DMS 273 (cell line): ENCODE results near the gene GPR156.
"Not testable (repeated sequence)": the region's sequence is repeated elsewhere in the genome, so short reads cannot be mapped to it uniquely, and the experiment has no call there.

Source experiments
- DNase-seq: peaks from one replicate; lab custom pipeline; 2025; ENCODE audit not compliant: unreplicated experiment; lab: John Stamatoyannopoulos, UW

The GPR156 gene

DNA sequence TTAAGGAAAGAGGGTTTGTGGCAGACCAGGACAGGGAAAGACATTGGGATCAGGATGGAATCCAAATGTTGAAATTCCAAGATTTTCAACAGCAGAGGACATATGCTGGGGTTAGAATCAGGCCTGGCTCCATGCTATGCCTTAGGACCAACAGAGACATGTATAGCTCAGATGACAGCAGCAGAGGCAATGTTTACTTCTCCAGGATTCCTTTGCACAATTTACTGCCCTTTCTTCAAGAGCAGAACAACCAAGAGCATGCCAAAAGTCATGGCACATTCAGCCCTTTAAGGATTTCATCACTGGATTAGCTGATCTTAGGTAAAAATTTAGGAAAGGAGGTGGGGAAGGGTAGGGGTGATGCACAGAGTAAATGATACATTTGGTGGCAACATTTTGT, 121.2 kb downstream of the GPR156 start:
- DNase-seq: no peak

DNA sequence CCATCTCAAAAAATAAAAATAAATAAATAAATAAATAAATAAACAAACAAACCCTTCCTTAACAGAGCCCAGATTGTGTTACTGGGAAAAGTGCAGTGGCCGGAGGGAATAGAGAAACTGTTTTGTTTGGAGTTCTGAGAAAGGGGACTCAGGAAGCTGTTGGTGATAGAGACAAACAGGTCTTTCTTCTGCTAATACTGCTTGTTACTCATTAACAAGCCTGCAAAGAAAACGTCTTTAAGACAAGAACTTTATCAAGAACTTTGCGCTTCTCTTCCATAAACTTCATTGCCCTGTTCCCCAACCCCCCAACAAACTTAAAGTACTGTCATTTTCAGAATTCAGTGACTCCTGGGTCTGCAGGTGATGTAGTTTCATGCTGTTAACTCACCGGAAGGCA, 122.0 kb downstream of the GPR156 start:
- DNase-seq: no peak

- no peak for DNase-seq
Measured at GRCh38 chr3:120162400-120162799, 122.6 kb downstream of the GPR156 start.

DNA sequence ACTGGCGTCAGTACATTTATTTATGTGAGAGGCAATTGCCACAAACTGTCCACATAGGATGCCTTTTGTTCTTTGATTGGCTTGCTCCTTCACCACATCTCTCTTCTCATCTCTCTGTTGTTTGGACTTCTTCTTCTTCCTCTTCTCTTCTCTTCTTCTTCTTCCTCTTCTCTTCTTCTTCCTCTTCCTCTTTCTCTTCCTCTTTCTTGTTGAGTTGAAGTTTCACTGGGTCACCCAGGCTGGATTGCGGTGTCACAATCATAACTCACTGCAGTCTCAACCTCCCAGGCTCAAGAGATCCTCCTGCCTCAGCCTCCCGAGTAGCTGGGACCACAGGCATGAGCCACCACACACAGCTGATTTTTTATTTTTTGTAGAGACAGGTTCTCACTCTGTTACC, 123.1 kb downstream of the GPR156 start:
- no peak for DNase-seq

- peak; percentile 82 for DNase-seq
Measured at GRCh38 chr3:120160050-120160449, 125.0 kb downstream of the GPR156 start.

- no peak for DNase-seq
Measured at GRCh38 chr3:120157681-120158080, 127.3 kb downstream of the GPR156 start.

- no peak for DNase-seq
Measured at GRCh38 chr3:120157113-120157512, 127.9 kb downstream of the GPR156 start.

GRCh38 chr3:120156699-120157098, 128.3 kb downstream of the GPR156 start:
- DNase-seq: no peak

- not testable (repeated sequence) for DNase-seq
Measured at GRCh38 chr3:120155694-120156093, 129.3 kb downstream of the GPR156 start.

- DNase-seq: no peak
Measured at GRCh38 chr3:120155108-120155507, 129.9 kb downstream of the GPR156 start.

DNA sequence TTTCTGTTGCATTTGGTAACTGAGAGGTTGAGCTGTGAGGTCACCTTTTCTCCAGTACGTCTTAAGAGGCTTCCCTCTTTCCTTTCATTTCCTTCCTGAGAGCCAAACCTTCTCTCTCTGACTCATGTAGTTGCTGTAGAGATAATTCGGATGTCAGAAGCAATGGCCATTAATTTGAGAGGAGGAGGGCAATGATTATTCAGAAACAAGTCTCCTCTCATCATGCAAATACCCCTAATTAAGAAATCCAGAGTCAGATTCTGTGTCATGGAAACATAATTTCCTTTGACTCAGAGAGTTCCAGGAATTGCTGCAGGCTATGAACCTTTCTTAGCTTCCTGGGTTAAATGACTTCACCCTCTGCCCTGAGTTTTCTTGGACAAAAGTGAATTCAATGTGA, 131.7 kb downstream of the GPR156 start:
- DNase-seq: no peak

DNA sequence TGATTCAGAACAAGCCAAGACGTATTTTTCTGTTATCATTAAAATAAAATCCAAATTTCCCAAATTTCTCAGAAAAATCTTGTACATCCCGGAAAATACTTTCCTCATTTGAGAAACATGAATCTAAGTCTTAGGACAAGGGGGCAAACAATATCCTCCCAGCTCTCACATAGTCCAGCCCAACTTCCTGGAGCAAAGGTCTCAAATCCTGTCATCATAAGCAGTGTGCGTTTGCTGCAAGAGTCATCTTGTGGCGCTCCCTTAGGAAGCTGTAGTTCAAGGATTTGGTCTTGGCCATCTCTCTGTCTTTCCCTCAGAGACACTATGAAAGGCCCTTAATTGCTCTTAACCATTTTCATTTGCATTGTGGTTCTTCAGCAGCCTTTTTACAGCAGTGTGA, 133.2 kb downstream of the GPR156 start:
- no peak for DNase-seq

- no peak for DNase-seq
Measured at GRCh38 chr3:120148187-120148949, 136.7 kb downstream of the GPR156 start.

DNA sequence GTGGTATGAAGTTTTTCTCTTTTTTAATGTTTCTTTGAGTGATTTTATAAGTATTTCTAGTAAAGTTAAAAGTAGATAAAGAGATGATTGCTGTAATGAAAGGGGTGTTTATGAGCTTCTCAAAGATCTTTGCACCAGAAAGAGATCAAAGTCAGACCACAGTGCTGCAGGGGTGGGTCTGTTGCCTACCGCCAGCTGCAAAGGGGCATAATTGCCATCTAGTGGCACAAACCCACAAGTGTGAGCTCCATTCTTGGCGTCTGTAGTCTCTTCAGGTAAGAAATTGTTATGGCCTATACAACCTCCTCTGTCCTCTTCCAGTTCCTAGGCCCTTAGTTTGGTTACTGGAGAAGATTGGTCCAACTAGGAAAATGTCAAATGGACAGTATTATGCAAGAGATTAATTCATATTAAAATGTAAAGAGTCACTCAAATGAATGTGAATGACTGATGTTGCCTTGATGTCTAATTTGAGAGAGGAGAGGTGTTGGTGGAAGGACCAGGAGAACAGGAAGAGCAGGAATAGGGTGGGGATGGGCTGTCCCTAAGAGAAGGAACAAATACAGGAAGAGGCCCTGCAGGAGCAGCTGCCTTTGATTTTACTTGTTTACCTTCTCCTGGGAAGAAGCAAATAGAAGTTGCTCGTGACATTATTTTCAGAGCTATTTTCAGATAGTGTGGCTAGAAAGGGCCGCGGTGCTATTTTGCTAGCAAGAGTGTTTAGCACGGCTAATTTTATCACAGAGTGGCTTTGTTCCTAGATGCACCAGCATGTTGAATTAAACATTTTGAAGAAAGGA, 137.8 kb downstream of the GPR156 start:
- peak; percentile 50 for DNase-seq

DNA sequence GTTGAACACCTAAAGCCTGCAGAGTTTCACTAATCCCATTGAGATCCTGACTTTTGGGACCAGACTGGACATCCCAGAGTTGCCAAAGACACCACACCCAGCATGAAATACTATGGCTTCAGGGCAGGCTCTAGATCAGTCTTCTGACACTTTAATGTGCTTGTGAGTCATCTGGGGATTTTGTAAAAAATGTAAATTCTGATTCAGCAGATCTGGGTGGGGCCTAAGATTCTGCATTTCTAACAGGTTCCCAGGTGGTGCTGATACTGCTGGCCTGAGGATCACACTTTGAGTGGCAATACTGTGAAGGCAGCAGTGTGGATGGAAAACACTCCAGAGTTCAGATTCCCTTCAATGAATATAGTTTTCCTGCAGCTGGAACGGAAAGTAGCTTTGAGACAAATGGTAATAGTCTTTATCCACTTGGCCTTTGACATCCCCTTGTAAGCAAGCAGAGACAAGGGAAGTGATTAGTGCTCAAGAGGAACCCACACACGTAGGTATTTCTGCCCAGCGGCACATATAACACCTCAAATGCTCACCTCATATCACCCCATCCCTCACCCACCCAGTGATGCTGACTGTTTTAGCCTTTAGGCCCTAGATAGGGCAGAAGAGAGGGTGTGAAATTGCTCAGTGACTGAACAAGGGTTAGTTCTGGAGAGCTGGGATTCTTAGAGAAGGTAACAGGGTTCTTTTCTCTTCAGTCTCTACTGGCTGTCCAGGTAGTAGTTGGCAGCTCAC, 139.3 kb downstream of the GPR156 start:
- DNase-seq: no peak

- no peak for DNase-seq
Measured at GRCh38 chr3:120144267-120144666, 140.8 kb downstream of the GPR156 start.

- DNase-seq: no peak
Measured at GRCh38 chr3:120143676-120144075, 141.3 kb downstream of the GPR156 start.

DNA sequence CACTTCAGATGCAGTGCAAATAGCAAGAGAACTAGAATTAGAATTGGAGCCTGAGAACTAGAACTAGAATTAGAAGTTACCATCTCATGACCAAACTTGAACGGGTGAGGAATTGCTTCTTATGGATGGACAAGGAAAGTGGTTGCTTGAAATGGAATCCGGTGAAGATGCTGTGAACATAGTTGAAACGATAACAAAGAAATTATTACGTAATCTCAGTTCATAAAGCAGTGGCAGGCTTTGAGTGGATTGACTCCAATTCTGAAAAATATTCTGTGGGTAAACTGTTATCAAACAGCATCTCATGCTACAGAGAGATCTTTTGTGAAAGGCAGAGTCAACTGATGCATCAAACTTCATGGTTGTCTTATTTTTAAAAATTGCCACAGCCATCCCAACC, 142.8 kb downstream of the GPR156 start:
- no peak for DNase-seq

- DNase-seq: no peak
Measured at GRCh38 chr3:120140098-120140742, 144.8 kb downstream of the GPR156 start.

DNA sequence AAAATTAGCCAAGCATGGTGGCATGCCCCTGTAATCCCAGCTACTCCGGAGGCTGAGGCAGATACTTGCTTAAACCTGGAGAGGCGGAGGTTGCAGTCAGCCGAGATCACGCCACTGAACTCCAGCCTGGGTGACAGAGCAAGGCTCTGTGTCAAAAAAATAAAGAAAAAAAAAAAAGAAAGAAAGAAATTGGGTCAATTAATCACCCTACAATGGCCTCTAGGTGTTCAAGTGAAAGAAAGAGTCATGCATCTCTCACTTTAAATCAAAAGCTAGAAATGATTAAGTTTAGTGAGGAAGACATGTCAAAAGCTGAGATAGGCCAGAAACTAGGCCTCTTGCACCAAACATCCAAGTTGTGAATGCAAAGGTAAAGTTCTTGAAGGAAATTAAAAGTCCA, 145.9 kb downstream of the GPR156 start:
- no peak for DNase-seq

- no peak for DNase-seq
Measured at GRCh38 chr3:120137548-120137947, 147.5 kb downstream of the GPR156 start.
